Measurements from ENCODE around the gene SYNJ2.

The SYNJ2 gene

GRCh38 chr6:158043586-158044524 is 62.2 kb downstream of the SYNJ2 start:
- DNase-seq (ENCODE audit: insufficient read length, low spot score), result no peak
- no peak for FAIRE-seq
- TF ChIP-seq PAX5 (IDR thresholded peaks at IDR 0.05; ENCODE audit: insufficient read depth, low read length, severe bottlenecking) (no peak), TAF1 (IDR thresholded peaks at IDR 0.05; ENCODE audit: low read depth, low read length) (no peak), POLR2AphosphoS5 (IDR thresholded peaks at IDR 0.05; ENCODE audit: low read depth, low read length) (no peak), SPI1 (IDR thresholded peaks at IDR 0.05; ENCODE audit: low read depth, low read length) (no peak), POU2F2 (IDR thresholded peaks at IDR 0.05; ENCODE audit: low read depth, low read length) (no peak), POLR2A (IDR thresholded peaks at IDR 0.05; ENCODE audit: low read depth, low read length) (no peak)

DNA sequence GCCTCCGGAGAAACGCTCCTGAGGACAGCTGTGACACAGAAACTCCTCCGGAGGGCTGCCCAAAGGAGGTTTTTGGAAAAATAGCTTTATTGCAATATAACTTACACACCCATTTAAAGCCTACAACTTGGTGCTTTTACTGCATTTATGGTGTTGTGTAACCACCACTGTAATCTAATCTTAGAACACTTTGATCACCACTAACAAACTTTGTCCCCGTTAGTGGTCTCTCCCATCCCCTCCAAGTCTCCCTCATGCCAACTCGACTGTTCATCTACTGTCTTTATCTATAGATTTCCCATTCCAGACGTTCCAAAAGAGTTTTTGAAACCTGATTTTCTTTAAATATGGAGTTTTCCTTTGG is 62.8 kb downstream of the SYNJ2 start:
- no peak for FAIRE-seq
- no peak for DNase-seq (ENCODE audit: insufficient read length, low spot score)
- no peak for TF ChIP-seq PAX5 (IDR thresholded peaks at IDR 0.05; ENCODE audit: insufficient read depth, low read length, severe bottlenecking)
- TF ChIP-seq POLR2AphosphoS5 (IDR thresholded peaks at IDR 0.05; ENCODE audit: low read depth, low read length), result no peak
- no peak for TF ChIP-seq TAF1 (IDR thresholded peaks at IDR 0.05; ENCODE audit: low read depth, low read length)
- TF ChIP-seq SPI1 (IDR thresholded peaks at IDR 0.05; ENCODE audit: low read depth, low read length), result no peak
- TF ChIP-seq POLR2A (IDR thresholded peaks at IDR 0.05; ENCODE audit: low read depth, low read length), result no peak

- DNase-seq (ENCODE audit: insufficient read length, low spot score), result no peak
- TF ChIP-seq POLR2AphosphoS5 (IDR thresholded peaks at IDR 0.05; ENCODE audit: low read depth, low read length) (no peak), PAX5 (IDR thresholded peaks at IDR 0.05; ENCODE audit: insufficient read depth, low read length, severe bottlenecking) (no peak), POLR2A (IDR thresholded peaks at IDR 0.05; ENCODE audit: low read depth, low read length) (no peak), SPI1 (IDR thresholded peaks at IDR 0.05; ENCODE audit: low read depth, low read length) (no peak), TAF1 (IDR thresholded peaks at IDR 0.05; ENCODE audit: low read depth, low read length) (no peak), POU2F2 (IDR thresholded peaks at IDR 0.05; ENCODE audit: low read depth, low read length) (no peak)
- no peak for FAIRE-seq
Measured at GRCh38 chr6:158046201-158047126, 64.8 kb downstream of the SYNJ2 start.

DNA sequence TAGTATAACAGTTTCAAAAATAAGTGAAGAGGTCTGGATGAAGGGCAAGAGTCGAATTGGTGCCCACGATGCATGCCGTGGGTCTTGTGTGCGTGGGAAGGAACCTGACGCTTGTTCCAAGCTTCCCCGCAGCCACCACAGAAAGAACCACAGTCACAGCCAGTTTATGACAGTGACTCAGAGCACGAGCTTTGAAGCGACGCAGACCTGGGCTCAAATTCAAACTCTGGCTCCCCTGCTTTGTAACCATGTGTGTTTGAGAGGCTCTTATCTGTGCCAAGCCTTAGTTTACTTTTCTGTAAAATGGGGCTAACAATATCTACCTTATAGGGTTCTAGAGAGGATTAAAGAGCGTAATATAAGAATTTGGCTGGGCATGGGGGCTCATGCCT is 65.5 kb downstream of the SYNJ2 start:
- FAIRE-seq (no peak), DNase-seq (ENCODE audit: insufficient read length, low spot score) (no peak)
- TF ChIP-seq POLR2A (IDR thresholded peaks at IDR 0.05; ENCODE audit: low read depth, low read length) (no peak), POU2F2 (IDR thresholded peaks at IDR 0.05; ENCODE audit: low read depth, low read length) (no peak), TAF1 (IDR thresholded peaks at IDR 0.05; ENCODE audit: low read depth, low read length) (no peak), SPI1 (IDR thresholded peaks at IDR 0.05; ENCODE audit: low read depth, low read length) (no peak), PAX5 (IDR thresholded peaks at IDR 0.05; ENCODE audit: insufficient read depth, low read length, severe bottlenecking) (no peak), POLR2AphosphoS5 (IDR thresholded peaks at IDR 0.05; ENCODE audit: low read depth, low read length) (no peak)

DNA sequence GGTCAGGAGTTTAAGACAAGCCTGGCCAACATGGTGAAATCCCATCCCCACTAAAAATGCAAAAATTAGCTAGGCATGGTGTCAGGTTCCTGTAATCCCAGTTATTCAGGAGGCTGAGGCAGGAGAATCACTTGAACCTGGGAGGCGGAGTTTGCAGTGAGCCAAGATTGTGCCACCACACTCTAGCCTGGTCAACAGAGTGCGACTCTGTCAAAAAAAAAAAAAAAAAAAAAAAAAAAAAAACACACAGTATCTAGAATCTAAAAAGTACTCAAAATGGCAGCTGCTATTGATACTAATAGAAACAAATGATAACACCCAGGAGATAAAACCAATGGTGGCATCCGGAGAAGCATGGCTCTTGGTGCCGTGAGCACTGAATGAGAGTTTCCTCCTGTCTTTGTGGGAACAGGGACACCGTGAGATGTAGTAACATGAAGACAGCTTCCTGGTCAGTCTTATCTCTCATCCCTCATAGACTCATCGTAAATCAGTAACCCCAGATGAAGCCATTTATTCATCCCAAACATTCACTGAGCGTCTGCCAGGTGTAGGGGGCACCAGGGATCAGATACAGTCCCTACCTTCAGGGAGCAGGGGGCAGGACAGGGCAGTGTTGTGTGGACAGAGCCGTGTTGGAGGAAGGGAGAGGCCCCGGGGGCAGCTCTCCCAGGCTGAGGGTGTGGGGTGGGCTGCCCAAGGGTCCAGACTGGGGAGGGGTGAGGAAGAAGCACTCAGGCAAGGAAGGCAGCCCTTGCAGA is 66.1 kb downstream of the SYNJ2 start:
- no peak for TF ChIP-seq TAF1 (IDR thresholded peaks at IDR 0.05; ENCODE audit: low read depth, low read length)
- no peak for TF ChIP-seq PAX5 (IDR thresholded peaks at IDR 0.05; ENCODE audit: insufficient read depth, low read length, severe bottlenecking)
- TF ChIP-seq POLR2AphosphoS5 (IDR thresholded peaks at IDR 0.05; ENCODE audit: low read depth, low read length), result no peak
- TF ChIP-seq POU2F2 (IDR thresholded peaks at IDR 0.05; ENCODE audit: low read depth, low read length), result no peak
- TF ChIP-seq POLR2A (IDR thresholded peaks at IDR 0.05; ENCODE audit: low read depth, low read length), result no peak
- TF ChIP-seq SPI1 (IDR thresholded peaks at IDR 0.05; ENCODE audit: low read depth, low read length), result no peak
- DNase-seq (ENCODE audit: insufficient read length, low spot score), result no peak
- FAIRE-seq, result no peak

DNA sequence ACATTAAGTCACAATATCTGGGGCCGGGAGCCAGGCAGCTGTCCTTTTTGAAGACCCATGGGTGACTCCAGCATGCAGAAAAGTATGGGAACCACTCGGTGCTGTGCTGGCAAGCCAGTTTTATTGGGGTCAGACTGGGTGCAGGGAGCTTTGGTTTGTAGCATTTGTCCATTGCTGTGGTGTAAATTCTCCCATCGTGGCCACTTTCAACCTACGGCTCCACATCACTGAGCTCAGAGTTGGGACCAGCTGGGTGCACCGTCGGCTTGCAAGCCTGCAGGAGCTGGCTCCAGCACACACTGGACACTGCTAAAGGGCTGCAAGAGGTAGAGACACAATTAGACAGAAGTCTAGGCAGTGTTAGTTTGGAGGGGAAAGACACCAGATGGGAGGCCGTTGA is 66.9 kb downstream of the SYNJ2 start:
- DNase-seq (ENCODE audit: insufficient read length, low spot score) (no peak), FAIRE-seq (no peak)
- TF ChIP-seq SPI1 (IDR thresholded peaks at IDR 0.05; ENCODE audit: low read depth, low read length) (no peak), POLR2A (IDR thresholded peaks at IDR 0.05; ENCODE audit: low read depth, low read length) (no peak), TAF1 (IDR thresholded peaks at IDR 0.05; ENCODE audit: low read depth, low read length) (no peak)

DNA sequence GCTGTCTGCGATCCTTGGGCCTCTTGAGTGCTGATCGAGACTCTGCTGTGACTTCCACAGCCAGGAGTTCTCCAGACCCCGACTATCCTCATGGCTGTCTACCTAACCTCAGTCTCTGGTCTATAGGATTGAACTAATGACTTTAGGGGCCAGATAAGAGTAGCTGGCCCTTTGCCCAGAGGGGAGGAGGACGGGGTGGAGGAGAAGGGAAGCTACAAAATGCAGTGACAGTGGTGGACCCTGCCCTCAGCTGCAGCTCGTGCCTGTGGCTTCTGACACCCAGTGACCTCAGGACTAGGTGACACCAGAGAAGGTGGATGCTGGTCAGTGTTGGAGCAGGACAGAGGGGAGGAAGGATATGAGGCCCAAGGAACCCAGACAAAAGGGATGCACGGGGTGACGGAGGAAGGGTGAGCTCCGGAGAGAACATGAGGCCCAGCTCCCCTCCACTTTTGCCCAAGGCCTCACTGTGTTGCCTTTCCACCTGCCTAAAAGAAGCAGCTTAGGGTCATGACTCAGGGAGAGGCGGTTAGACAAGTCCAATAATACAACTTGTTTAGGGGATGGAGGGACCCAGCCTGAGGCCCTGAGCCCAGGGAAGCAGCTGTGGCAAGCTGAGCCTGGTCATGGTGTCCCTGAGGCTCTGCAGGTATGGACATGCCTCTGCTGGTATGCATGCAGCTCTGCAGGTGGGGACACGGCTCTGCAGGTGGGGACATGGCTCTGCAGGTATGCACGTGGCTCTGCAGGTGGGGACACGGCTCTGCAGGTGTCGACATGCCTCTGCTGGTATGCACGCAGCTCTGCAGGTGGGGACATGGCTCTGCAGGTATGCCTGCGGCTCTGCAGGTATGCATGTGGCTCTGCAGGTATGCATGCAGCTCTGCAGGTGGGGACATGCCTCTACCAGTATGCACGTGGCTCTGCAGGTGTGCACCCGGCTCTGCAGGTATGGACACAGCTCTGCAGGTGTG is 67.7 kb downstream of the SYNJ2 start:
- DNase-seq (ENCODE audit: insufficient read length, low spot score), result no peak
- no peak for FAIRE-seq
- no peak for TF ChIP-seq POLR2AphosphoS5 (IDR thresholded peaks at IDR 0.05; ENCODE audit: low read depth, low read length)
- no peak for TF ChIP-seq POU2F2 (IDR thresholded peaks at IDR 0.05; ENCODE audit: low read depth, low read length)
- no peak for TF ChIP-seq TAF1 (IDR thresholded peaks at IDR 0.05; ENCODE audit: low read depth, low read length)
- TF ChIP-seq SPI1 (IDR thresholded peaks at IDR 0.05; ENCODE audit: low read depth, low read length), result no peak
- TF ChIP-seq POLR2A (IDR thresholded peaks at IDR 0.05; ENCODE audit: low read depth, low read length), result no peak
- no peak for TF ChIP-seq PAX5 (IDR thresholded peaks at IDR 0.05; ENCODE audit: insufficient read depth, low read length, severe bottlenecking)

All from GM12891 (cell line).